NCI-H2227 treated with DMSO at 0.1 percent for 48 hours (cell line): Measurements from ENCODE around the gene RAVER2.
A peak's percentile ranks its signal among the peaks of the same experiment; 100 is the strongest.
"Not testable (repeated sequence)": the region's sequence is repeated elsewhere in the genome, so short reads cannot be mapped to it uniquely, and the experiment has no call there.

ENCODE experiments used
- DNase-seq: peaks from one replicate; lab custom pipeline; 2025; lab: John Stamatoyannopoulos, UW

RAVER2 gene

DNA sequence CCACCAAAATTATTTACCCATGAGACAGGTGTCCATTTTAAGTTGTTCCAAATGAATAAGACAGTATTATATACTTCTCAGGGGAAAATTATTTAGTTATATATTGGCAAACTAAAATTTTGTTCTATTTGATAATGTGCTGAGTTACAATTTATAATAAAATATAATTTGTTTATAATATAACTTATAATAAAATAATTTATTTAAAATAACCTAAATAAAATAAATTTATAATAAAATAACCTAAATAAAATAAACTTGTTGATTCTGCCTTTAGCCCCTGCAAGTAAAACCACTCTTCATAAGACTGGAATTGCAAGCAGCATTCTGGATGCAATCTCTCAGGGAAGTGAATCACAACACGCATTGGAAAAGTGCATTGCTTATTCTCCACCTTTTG is 69.6 kb downstream of the RAVER2 start:
- DNase-seq, result no peak

DNA sequence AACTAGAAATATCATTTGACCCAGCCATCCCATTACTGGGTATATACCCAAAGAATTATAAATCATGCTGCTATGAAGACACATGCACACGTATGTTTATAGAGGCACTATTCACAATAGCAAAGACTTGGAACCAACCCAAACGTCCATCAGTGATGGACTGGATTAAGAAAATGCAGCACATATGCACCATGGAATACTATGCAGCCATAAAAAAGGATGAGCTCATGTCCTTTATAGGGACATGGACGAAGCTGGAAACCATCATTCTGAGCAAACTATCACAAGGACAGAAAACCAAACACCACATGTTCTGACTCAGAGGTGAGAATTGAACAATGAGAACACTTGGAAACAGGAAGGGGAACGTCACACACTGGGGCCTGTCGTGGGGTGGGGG is 72.5 kb downstream of the RAVER2 start:
- DNase-seq, result not testable (repeated sequence)

DNA sequence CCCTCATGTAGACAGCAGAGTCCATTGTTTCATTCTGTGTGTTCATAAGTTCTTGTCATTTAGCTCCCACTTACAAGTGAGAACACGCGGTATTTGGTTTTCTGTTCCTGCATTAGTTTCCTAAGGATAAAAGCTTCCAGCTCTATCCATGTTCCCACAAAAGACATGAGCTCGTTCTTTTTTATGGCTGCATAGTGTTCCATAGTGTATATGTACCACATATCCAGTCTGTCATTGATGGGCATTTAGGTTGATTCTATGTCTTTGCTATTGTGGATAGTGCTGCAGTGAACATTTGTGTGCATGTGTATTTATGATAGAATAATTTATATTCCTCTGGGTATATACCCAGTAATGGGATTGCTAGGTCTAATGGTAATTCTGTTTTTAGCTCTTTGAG is 75.7 kb downstream of the RAVER2 start:
- not testable (repeated sequence) for DNase-seq

DNA sequence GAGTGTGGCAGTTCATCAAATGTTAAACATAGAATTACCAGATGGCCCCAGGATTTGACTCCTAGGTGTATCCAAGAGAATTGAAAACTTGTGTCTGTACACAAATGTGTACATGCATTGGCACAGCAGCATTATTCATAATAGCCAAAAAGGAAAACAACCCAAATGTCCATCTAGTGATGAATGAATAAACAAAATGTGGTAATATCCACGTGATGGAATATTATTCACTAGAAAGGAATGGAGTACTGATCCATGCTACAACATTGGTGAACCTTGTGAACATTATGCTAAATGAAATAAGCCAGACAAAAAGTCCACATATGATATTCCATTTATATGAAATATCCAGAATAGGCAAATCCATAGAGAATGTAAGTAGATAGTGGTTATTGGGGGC is 77.7 kb downstream of the RAVER2 start:
- no peak for DNase-seq

DNA sequence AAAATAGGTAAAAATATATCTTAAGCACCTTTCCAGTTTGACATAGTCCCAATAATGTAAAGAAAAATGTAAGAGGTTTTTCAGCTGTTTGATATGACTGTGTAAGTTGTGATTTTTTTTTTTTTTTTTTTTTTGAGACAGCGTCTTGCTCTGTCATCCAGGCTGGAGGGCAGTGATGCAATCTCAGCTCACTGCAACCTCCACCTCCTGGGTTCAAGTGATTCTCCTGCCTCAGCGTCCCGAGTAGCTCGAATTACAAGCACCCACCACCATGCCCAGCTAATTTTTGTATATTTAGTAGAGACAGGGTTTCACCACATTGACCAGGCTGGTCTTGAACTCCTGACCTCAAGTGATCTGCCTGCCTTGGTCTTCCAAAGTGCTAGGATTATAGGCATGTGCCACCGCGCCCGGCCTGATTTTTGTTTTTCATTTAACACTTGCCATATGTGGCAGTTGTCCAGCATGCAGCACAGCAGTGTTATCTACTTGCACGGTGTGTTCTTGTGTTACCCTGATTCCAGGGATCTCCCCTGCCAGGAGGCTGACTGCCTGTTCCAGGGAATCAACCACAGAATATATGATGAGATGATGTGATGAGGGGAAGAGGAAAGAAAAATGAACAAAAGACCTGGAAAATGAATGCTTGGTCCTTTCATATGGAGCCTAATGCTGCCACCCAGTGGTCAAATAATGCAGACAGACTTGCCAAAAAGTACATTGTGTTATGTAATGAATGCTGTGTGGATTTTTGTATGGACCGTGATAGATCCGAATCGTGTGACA is 79.0 kb downstream of the RAVER2 start:
- DNase-seq, result peak; percentile 75

DNA sequence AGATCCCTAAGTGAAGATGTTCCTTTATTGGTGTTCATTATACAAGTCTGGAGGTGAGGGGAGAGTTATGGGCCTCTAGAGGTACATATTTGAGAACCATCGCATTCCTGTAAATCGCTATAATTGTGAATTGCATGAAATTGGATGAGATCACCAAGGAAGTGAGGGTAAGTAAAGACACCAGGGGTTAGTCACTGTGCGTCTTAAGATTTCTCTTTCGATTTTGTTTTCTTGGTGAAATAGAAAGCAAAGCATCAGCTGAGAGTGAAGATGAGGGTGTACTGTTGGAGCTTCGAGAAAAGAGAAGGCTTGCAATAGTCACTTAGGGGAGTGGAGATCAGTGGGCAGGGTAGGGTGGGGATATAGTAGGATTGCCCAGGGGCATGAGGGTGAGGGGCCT is 82.1 kb downstream of the RAVER2 start:
- DNase-seq, result no peak

DNA sequence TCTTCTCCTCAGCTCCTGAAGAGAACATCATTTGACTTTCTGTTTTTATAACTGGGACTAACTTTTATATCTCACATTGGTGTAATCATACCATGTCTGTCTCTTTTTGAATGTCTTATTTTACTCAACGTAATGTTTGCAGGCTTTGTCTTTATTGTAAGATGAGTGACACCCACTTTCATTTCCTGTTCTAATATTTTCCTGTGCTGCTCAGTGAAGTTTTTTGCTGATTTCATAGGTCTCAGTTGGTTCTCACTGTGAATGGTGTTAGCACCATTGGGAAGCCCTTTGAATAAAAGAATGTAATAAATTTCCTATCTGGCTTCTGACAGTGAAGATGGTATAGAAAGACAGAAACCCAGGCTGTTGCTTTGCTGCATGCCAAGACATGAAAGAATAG is 84.0 kb downstream of the RAVER2 start:
- DNase-seq, result no peak

DNA sequence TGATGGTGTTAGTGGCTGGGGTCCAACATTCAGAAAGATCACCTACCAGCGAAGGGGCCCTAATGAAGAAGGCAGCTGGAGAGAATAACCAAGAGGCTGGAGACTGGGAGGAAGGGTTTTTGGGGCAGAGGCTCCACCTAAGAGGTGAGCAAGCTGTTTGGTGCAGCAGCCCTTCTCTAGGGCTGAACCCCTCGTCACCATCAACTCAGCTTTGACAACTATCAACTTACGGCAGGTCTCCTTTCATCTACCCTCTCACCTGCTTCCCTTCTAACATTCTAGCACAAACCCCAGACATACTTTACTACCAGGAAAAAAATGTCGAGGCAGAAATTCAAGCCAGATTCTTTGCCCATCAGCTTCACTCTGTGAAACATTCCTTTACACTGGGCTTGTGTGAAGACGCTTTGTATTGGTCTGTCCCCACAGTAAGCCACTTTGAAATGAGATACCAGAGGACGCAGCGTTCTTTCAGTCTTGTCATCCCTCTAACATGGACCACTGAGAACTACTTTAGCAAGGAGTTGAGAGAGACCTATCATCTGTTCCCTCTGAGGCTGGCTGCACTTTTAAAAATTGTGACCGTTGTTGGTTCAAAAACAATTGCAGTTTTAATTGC is 84.6 kb downstream of the RAVER2 start:
- no peak for DNase-seq

DNA sequence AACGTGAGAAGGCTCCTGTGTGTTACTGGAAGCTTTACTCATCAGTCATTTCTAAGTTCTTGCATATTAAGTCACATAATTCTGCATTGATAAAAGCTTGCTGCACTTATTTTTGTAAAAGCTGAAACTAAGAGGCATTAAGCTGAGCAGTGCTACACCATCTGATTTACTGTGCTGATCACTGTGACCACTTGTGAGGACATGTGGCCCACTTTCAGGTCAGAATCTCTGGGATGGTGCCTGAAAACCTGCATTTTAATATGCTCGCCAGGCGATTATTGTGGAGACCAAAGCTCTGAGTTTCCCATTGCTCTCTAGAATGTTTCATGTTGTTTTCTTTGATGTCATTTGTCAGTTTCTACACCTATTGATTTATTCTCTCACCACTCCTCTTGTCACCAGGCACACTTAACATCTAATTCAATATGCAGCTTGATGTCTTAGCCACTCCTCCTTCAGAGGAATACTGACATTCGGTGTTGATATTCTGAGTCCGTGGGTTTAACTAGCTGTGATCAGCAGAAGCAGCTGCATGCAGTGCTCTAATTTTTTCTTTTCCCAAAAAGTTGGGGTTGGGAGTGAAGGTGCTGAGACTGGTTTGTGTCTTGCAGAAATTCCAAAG is 85.3 kb downstream of the RAVER2 start:
- no peak for DNase-seq

DNA sequence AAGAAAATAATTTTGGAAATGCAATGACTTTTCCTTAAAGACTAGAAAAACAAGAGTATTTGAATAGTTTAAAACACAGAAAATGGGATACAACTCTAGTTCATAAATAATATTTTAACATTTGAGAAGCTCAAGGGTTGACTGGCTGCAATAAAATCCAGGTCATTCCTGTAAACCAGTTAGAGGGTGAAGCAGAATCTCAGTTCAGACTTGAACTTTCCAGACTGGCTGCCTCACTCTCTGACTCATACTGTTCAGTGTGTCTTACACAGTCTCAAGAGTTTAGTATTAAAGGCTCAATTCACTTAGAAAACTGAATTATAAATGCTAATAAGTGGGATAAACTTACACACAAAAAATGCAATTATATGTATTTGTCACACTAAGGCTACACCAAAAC is 89.9 kb downstream of the RAVER2 start:
- DNase-seq, result no peak

DNA sequence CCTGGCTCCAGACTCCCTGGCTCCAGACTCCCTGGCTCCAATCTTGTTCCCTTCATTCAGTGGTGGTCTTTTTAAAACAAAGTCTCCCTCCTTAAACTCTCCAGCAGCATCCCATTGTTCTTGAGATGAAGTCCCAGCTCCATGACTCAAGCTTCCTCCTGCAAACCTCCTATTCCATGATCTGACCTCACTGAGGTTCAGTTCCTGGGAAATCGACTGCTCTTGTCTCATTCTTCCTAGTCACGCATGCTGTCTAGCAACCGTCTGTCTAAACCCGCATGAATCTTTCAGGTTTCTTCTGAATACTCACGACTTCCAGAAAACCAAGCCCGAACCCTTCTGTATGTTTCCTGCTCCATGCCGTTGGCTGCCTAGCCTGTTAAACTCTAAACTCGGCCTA is 91.9 kb downstream of the RAVER2 start:
- DNase-seq, result no peak

DNA sequence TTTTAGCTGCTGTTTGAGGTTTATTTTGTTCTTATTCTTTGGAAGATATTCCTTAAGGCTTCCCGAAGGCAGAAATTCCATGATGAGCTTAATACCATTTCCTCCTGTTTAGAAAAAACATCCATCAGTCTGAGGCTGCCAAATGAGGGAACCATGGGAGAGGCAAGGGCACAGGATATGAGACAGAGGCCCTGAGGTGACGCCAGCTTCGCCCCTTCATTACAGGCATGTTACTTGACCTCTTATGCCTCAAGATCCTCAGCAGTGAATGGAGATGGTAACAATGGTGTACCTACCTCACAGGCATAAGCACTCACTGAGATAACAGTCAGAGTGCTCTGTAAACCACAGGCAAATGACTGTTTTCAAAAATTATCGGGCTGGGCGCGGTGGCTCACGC is 93.6 kb downstream of the RAVER2 start:
- DNase-seq, result no peak

DNA sequence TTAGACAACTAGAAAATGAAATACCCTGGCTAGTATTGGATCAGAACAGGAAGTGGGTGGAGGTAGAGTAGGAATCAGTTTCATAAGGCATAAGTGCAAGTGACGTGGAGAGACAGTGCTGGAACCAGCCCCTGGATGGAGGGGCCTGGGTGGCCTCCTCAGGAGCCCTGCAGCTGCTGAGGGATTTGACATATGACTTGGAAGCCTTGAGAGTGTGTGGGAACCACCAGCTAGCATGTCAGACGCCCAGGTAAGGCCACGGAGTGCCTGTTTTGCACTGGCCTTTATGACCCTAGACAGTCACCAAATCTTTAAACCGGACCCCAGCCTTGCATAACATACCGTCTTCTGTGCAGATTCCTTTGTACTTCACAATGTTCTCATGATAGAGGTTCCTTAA is 94.4 kb downstream of the RAVER2 start:
- no peak for DNase-seq

DNA sequence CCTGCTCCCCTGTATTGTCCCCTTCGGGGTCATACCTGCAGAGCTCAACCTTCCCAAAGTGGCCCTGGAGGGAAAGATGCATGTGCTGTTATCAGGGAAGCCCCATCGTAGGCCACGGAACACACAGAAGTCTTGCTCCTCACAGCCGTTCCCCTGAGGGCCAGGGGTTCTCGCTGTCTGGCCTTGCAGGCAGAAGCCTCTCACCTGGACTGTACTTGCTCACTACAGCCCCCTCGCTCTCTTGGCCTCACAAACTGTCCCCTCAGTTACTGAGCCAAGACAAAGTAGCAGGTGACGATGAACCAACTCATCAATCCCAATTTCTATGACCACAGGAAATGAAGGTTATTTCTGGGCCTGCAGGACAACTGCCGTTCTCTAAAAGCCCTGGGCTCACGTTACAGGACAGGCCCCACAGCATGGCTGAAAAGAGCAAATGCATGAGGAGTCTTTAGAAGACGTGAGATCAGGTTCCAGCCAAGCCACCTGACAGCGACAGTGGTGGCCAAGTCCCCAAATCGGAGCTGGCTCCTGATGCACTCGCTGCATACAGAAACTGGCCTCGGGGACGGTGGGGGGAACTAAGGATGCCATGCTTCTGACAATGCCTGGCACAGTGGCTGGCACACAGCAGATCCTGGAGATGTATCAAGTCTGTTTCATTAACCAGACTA is 95.0 kb downstream of the RAVER2 start:
- DNase-seq, result no peak

DNA sequence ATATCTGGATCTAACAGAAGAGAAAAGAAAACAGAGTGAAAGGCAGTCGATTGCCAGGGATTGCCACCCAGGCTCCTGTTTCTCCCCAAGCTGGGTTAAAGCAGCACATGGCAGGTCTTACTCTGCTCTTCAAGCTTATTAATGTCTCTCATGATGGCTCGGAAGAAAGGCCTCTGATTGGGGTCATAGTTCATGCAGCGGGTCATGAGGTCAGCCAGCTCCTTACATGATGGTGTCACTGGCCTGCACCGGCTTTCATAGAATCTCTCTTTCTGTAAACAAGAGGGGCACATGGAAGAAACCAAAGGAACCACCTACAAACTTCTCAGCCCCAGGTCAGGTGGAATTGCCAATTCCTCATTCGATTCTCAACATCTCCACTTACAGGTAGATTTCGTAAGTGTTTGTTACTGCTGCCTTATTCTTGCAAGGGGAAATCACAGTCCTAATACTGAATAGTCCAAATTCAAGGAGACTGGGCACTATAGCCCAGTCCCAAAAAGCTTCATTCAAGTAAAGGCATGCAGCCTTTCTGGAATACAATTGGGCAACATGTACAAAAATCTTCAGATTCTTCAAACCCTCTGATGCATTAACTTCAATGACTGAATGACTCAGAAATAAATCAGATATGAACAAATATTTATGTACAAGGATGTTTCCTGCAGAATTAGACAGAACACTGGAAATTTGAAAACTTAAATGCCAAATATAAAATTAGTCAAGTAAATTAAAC is 96.6 kb downstream of the RAVER2 start:
- no peak for DNase-seq

DNA sequence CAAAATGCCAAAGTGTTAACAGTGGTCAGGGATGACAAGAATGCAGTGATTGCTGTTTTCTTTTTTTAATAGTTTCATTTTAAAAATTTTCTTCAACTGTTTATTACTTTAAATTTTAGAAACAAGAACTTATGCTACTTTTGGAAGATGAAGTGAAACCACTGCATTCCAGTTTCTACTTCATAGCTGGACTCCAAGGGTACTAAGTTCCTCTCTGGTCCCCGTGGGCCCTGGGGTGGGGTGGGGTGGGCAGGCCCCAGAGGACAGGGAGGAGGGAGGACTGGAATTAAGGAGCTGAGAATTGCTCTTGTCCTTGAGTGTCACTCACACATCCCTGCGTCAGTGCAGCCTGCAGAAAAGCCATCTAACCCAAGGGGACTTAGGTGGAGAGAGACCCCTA is 97.3 kb downstream of the RAVER2 start:
- no peak for DNase-seq

DNA sequence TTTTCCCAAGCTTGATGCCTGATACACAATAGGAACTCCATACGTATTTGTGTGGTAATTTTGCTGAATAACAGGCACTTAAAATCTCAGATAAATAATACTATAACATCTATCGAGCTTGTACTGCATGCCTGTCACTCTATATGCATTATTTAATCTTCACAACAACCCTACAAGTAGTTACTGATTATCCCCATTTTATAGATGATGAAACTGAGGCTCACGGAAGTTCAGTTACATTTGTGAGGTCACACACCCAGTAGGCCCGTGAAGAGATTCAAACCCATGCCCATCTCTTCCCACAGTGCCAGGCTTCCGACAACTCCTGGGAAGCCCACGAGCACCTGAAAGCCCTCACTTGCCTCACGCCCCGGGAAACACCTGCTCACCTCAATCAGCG is 98.8 kb downstream of the RAVER2 start:
- no peak for DNase-seq

DNA sequence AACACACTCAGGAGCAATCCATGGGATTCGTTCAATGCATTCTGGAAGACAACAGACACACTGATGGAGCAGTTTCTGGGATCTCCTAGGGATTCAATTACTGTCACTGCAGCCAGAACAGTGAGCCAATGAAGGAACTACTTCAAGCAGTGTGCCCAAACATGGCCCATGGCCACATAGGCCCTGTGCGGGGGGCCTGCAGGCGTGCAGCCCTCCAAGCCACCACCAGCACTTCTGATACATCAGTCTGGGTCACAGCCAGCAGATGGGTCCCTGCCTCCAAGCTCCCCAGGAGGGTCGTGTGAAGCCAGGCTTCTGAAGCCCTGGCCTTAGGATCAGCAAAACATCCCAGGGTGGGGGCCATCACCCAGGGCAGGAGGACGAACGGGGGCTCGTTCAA is 99.3 kb downstream of the RAVER2 start:
- no peak for DNase-seq

DNA sequence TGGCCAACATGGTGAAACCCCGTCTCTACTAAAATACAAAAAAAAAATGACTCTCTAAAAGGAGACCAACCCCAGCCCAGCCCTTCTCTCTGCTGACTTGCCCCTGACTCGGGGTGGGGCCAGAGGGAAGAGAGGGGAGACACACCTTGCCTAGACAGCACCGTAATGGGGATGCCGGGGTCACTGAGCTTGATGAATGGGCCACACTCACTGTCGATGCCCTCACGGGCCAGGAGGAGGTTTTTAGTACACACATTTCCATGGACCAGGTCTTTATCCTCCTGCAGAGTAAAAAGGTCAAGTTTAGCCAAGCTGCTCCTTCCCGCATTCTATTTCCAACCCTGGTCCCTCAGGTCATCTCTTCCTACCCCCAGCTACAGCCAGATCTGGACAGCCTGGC is 99.7 kb downstream of the RAVER2 start:
- no peak for DNase-seq

DNA sequence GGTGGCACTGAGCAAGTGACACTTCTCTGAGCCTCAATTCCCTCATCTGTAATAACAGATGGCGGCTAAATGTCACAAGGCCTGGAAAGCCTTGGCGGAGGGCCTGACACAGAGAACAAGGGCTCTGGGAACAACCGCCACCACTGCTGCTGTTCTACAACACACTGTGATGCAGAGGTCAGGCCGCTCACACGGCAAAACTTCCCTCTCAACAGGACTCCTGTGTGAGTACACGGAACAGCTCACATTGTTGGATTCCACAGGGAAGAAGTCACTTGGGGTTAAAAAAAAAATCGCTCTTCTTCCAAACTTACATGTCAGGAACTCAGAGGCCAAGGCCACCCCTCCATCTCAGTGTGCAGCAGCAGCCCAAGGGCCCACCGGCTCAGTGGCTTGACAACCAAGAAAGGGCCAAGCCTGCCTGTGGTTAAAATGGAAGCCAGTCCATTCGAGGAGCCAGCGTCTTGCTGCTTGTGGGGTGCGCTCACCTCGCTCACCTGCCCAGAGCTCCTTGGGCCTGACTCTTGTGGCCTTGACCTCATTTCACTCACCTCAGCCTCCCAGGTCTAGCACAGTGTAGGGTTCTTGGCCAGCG is 101.1 kb downstream of the RAVER2 start:
- DNase-seq, result no peak

DNA sequence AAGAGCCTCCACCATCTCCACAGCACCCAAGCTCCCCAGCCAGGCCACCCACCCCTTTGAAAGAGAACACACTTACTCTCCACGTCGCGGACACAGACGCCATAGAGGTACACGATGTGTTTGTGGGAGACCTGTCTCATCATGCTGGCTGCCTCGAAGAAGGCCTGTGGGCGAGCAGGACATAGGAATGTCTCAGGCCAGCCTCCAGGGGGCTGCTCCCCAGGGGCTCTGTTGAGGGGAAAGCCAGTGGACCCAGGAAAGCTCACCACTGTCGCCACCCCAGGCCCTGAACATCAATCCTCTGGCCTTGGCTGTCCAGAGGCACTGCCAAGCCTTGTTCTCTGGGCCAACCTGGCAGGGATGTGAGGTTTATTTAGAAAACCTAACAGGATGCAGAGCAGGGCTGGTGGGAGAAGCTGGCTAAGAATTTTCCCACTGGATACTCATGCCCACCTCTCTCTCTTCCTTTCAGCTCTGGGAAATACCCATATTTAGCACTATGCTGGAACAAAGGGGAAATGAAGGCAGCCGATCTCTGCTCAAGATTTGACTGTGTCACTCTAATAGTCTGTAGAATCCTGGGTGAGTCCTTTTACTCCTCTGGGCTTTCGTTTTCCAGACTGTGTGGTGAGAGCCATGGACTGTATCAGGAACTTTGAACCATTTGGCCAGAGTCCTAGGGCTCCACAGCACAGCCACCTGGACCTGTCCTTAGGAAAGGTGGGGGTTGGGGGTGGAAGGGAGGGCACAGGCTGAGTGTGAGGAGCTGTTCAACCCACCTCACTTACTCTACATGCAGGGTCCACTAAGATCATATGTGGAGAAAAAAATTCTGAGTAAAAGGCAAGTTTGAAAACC is 101.9 kb downstream of the RAVER2 start:
- DNase-seq, result no peak
